GM12878 (cell line): Measurements from ENCODE around the gene RRAS. TPM values are rescaled to one million over a fixed set of nuclear protein-coding genes. Genes with fewer than 3 reads are reported as not detected.

ENCODE experiments used
- ATAC-seq: fragments of 200-7000 bp; cut with Tn5 transposase; 3 replicates; pipeline ENCODE4 v1.9.1; 2020; ENCODE audit warnings: mild to moderate bottlenecking, moderate library complexity
- BruUV-seq: library from RNA; stranded (reverse); fragments of 400-500 nt; replicated peaks from 2 replicates; lab custom pipeline; 2021; lab: Mats Ljungman, UMichigan
- CTCF ChIA-PET: fragments of 300-600 bp; sonication (Branson Sonifier 250); formaldehyde crosslinking; extraction: SDS; loops from one replicate; lab custom pipeline; 2021; ENCODE audit warnings: inconsistent platforms; lab: Yijun Ruan, JAX
- POLR2A ChIA-PET: fragments of 350-600 bp; formaldehyde crosslinking; extraction: SDS; loops from one replicate; lab custom pipeline; 2021; ENCODE audit warnings: inconsistent platforms; lab: Charles Lee
- RAD21 ChIA-PET: fragments of 300-600 bp; sonication (Branson Sonifier 250); formaldehyde crosslinking; loops from one replicate; lab custom pipeline; 2023; ENCODE audit warnings: antibody characterized with exemption; ENCODE audit not compliant: unreplicated experiment; lab: Charles Lee
- SMC1A ChIA-PET: fragments of 300-600 bp; sonication (Branson Sonifier 250); formaldehyde crosslinking; loops from one replicate; lab custom pipeline; 2023; ENCODE audit not compliant: unreplicated experiment, uncharacterized antibody; lab: Charles Lee
- DNase-seq: peaks from one replicate; pipeline ENCODE4 v3.0.0-alpha.2; 2011; ENCODE audit warnings: low read depth, low spot score
- FAIRE-seq: peaks from 3 replicates; lab custom pipeline; 2011; peaks lifted over from hg19 to GRCh38; lab: Jason Lieb, UNC
- H2AFZ ChIP-seq: 2 replicates; pipeline ENCODE4 v1.6.0; 2011; ENCODE audit warnings: low read depth, low read length, control low read depth; ENCODE audit not compliant: control insufficient read depth
- H3K27ac ChIP-seq: 2 replicates; pipeline ENCODE4 v1.5.1; 2011; ENCODE audit warnings: control low read depth; ENCODE audit not compliant: control insufficient read depth, insufficient read depth
- H3K27me3 ChIP-seq, 2 experiments: replicated peaks in 1 of 2; 2 replicates each; pipeline versions ENCODE4 v1.6.0 to v1.6.1; 2011; ENCODE audit warnings: low read length in 1 of 2; ENCODE audit not compliant: control insufficient read depth in 2 of 2, insufficient read depth in 2 of 2
- H3K36me3 ChIP-seq, 2 experiments: 2 replicates each; pipeline ENCODE4 v1.5.1; 2011; ENCODE audit warnings: low read length in 1 of 2; ENCODE audit not compliant: control insufficient read depth in 2 of 2, insufficient read depth in 2 of 2
- H3K4me1 ChIP-seq: 2 replicates; pipeline ENCODE4 v1.6.1; 2011; ENCODE audit warnings: mild to moderate bottlenecking, low read length, moderate library complexity, mixed read lengths; ENCODE audit not compliant: control insufficient read depth, insufficient read depth
- H3K4me2 ChIP-seq: 2 replicates; pipeline ENCODE4 v1.6.0; 2011; ENCODE audit warnings: control low read depth; ENCODE audit not compliant: control insufficient read depth, insufficient read depth
- H3K4me3 ChIP-seq: fragments of 200-600 bp; sonication (generic); 2 replicates; pipeline ENCODE4 v1.5.1; 2016
- H3K79me2 ChIP-seq: 2 replicates; pipeline ENCODE4 v1.6.0; 2011; ENCODE audit warnings: low read length; ENCODE audit not compliant: control insufficient read depth, insufficient read depth
- H3K9ac ChIP-seq: 2 replicates; pipeline ENCODE4 v1.8.0; 2011; ENCODE audit warnings: low read length, control low read depth, mixed read lengths; ENCODE audit not compliant: control insufficient read depth, insufficient read depth
- H3K9me3 ChIP-seq: replicated peaks from 3 replicates; pipeline ENCODE4 v1.5.1; 2011; ENCODE audit warnings: mild to moderate bottlenecking, low read length; ENCODE audit not compliant: control insufficient read depth, insufficient read depth
- H4K20me1 ChIP-seq: 2 replicates; pipeline ENCODE4 v1.6.0; 2011; ENCODE audit not compliant: control insufficient read depth, insufficient read depth
- CHD2 ChIP-seq: IDR thresholded peaks from 2 replicates; pipeline ENCODE4 v1.6.1; 2011; ENCODE audit warnings: low read depth, low read length, improper control_type of control experiment, borderline replicate concordance
- EZH2 ChIP-seq: IDR thresholded peaks from 2 replicates; pipeline ENCODE4 v1.6.1; 2012; ENCODE audit warnings: low read depth, mild to moderate bottlenecking, control low read depth, inconsistent platforms, low read length, borderline replicate concordance; ENCODE audit not compliant: control insufficient read depth
- LARP7 ChIP-seq: fragments of 450-650 bp; IDR thresholded peaks from 2 replicates; pipeline ENCODE4 v1.6.1; 2017; ENCODE audit warnings: mild to moderate bottlenecking
- MTA3 ChIP-seq: IDR thresholded peaks from 2 replicates; pipeline ENCODE4 v1.6.1; 2012; ENCODE audit warnings: low read length, inconsistent platforms, borderline replicate concordance
- MXI1 ChIP-seq: fragments of 150-350 bp; IDR thresholded peaks from 2 replicates; pipeline ENCODE4 v1.6.1; 2011; ENCODE audit warnings: low read depth, mild to moderate bottlenecking, inconsistent platforms, low read length, improper control_type of control experiment
- NRF1 ChIP-seq: conservative IDR thresholded peaks from 2 replicates; pipeline ENCODE4 v1.6.1; 2011; ENCODE audit warnings: mild to moderate bottlenecking, low read depth, low read length, improper control_type of control experiment
- RAD51 ChIP-seq: fragments of 450-650 bp; IDR thresholded peaks from 2 replicates; pipeline ENCODE4 v1.6.1; 2016; ENCODE audit warnings: moderate library complexity, mild to moderate bottlenecking, inconsistent platforms
- RCOR1 ChIP-seq: conservative IDR thresholded peaks from 2 replicates; pipeline ENCODE4 v1.6.1; 2012; ENCODE audit warnings: low read depth, low read length, improper control_type of control experiment
- SREBF2 ChIP-seq: IDR thresholded peaks from 2 replicates; pipeline ENCODE4 v1.6.1; 2012; ENCODE audit warnings: mild to moderate bottlenecking, low read length
- SUPT20H ChIP-seq: IDR thresholded peaks from 2 replicates; pipeline ENCODE4 v1.6.1; 2011; ENCODE audit warnings: low read depth, mild to moderate bottlenecking, low read length, moderate library complexity, borderline replicate concordance; ENCODE audit not compliant: control insufficient read depth
- SUZ12 ChIP-seq: fragments of 200-600 bp; sonication (generic); IDR thresholded peaks from one replicate; pipeline ENCODE4 v1.6.1; 2018; ENCODE audit warnings: antibody characterized with exemption, mild to moderate bottlenecking; ENCODE audit not compliant: unreplicated experiment
- TCF3 ChIP-seq: IDR thresholded peaks from 2 replicates; pipeline ENCODE4 v1.6.1; 2012; ENCODE audit warnings: low read depth, mild to moderate bottlenecking, low read length, borderline replicate concordance; ENCODE audit not compliant: insufficient read depth
- WRNIP1 ChIP-seq: IDR thresholded peaks from 2 replicates; pipeline ENCODE4 v1.6.1; 2011; ENCODE audit warnings: low read depth, low read length, improper control_type of control experiment, borderline replicate concordance
- WGBS: methylation state at CpG from one replicate; pipeline ENCODE4 v1.1.6; 2016; ENCODE audit warnings: low lambda C conversion rate; ENCODE audit not compliant: insufficient replicate concordance, insufficient coverage; ENCODE audit errors: missing lambda C conversion rate; 5-methylcytosine and 5-hydroxymethylcytosine counted together
- in situ Hi-C: fragments of 300-500 bp; cut with MboI; formaldehyde crosslinking; loops from 9 replicates; pipeline ENCODE4 v1.14.3; 2018; ENCODE audit warnings: mixed read lengths
- intact Hi-C: fragments of 100-400 bp; cut with micrococcal nuclease; formaldehyde crosslinking; loops from one replicate; pipeline ENCODE4 v1.14.2; 2022; ENCODE audit not compliant: unreplicated experiment
- polyA plus RNA-seq, 11 experiments: library from polyadenylated mRNA; depleted of rRNA in 4 of 11; unstranded in 6 of 11; stranded (reverse) in 5 of 11; fragments of >200 nt; fragmentation: Nextera tagmentation in 4 of 11; fragmentation: Illumina TruSeq in 1 of 11; extraction: Ambion mirVana in 4 of 11; extraction: Trizol in 1 of 11; gene quantifications; 1 replicate in 1 of 11; 2 replicates in 10 of 11; pipeline versions ENCODE4 v1.2.1 to v1.2.3, GENCODE V29; 2011 to 2016; ENCODE audit warnings: inconsistent platforms in 2 of 11, missing spikeins in 2 of 11, low read depth in 1 of 11
- total RNA-seq, 4 experiments: library from RNA; depleted of rRNA in 3 of 4; stranded (reverse); fragments of >200 nt in 3 of 4; fragmentation: Illumina TruSeq in 1 of 4; extraction: Trizol in 1 of 4; gene quantifications; 2 replicates each; pipeline versions ENCODE4 v1.2.1 to v1.2.3, GENCODE V29; 2013 to 2021
- TF ChIP-seq, protein P1 (sequence below): fragments of 450-650 bp; IDR thresholded peaks from 2 replicates; pipeline ENCODE4 v1.6.1; 2016; ENCODE audit warnings: mild to moderate bottlenecking, moderate library complexity, borderline replicate concordance
- TF ChIP-seq, protein P2 (sequence below): fragments of 450-650 bp; IDR thresholded peaks from 2 replicates; pipeline ENCODE4 v1.6.1; 2017; ENCODE audit warnings: low read depth, mild to moderate bottlenecking, moderate library complexity

The RRAS gene
- total and polyA plus RNA-seq, 10 of the 15 experiments (the other 5 are each of a cell fraction or from before 2014, with no cell fraction given), result 0.24 to 5.8 (median 1.8) TPM

DNA sequence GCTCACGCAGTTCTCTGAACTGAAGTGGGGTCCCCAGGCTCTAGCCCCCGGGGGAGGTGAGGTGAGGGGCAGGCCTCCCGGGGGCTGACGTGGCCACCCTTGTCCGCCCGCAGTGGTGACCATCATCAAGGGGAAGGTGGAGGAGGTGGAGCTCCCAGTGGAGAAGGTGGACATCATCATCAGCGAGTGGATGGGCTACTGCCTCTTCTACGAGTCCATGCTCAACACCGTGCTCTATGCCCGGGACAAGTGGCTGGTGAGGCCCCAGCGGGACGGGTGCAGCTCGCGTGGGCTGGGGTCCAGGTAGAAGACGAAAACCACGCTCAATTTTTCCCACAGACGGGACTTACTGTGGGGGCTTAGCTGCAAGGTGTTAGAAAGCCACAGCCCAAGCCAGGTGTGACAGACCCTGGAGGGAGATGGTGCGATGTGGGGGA lies 43.9 kb upstream of the RRAS start:
- ChIA-PET POLR2A (no interaction called here), SMC1A (no interaction called here), CTCF (interaction anchor here (0.5 to 2.0 kb wide), 7 partner anchors 9 to 309 kb away, joined by 3 to 6 read pairs (median 3); partner anchors contain the start of gene RRAS), RAD21 (no interaction called here)
- Histone ChIP-seq H3K79me2 (peaks cover 31% of the 10 kb centered on the region), H3K9ac (no peak overlapping the region), H3K27me3 (no peaks in the 10 kb centered on the region), H3K9me3 (no peaks in the 10 kb centered on the region), H4K20me1 (peaks cover 16% of the 10 kb centered on the region), H3K27ac (no peak overlapping the region), H2AFZ (no peak overlapping the region), H3K36me3 (peaks cover 24 to 44% of the 10 kb centered on the region in 2 experiments), H3K4me1 (peaks cover 12% of the 10 kb centered on the region), H3K4me3 (no peak overlapping the region), H3K4me2 (no peak overlapping the region)
- no peak for DNase-seq
- in situ Hi-C loops, result no loop called here
- intact Hi-C loops, result no loop called here
- WGBS, result 92% methylated on average over 18 of the region's 18 CpGs
- no peak for TF ChIP-seq RAD51
- TF ChIP-seq TCF3, result no peak
- TF ChIP-seq SUZ12, result no peak
- TF ChIP-seq MXI1, result no peak
- TF ChIP-seq CHD2, result no peak
- no peak for TF ChIP-seq RCOR1
- TF ChIP-seq SUPT20H, result no peak
- TF ChIP-seq NRF1, result no peak
- no peak for TF ChIP-seq WRNIP1
- TF ChIP-seq MTA3, result no peak
- no peak for TF ChIP-seq EZH2
- TF ChIP-seq SREBF2, result no peak
- TF ChIP-seq, protein P1, sequence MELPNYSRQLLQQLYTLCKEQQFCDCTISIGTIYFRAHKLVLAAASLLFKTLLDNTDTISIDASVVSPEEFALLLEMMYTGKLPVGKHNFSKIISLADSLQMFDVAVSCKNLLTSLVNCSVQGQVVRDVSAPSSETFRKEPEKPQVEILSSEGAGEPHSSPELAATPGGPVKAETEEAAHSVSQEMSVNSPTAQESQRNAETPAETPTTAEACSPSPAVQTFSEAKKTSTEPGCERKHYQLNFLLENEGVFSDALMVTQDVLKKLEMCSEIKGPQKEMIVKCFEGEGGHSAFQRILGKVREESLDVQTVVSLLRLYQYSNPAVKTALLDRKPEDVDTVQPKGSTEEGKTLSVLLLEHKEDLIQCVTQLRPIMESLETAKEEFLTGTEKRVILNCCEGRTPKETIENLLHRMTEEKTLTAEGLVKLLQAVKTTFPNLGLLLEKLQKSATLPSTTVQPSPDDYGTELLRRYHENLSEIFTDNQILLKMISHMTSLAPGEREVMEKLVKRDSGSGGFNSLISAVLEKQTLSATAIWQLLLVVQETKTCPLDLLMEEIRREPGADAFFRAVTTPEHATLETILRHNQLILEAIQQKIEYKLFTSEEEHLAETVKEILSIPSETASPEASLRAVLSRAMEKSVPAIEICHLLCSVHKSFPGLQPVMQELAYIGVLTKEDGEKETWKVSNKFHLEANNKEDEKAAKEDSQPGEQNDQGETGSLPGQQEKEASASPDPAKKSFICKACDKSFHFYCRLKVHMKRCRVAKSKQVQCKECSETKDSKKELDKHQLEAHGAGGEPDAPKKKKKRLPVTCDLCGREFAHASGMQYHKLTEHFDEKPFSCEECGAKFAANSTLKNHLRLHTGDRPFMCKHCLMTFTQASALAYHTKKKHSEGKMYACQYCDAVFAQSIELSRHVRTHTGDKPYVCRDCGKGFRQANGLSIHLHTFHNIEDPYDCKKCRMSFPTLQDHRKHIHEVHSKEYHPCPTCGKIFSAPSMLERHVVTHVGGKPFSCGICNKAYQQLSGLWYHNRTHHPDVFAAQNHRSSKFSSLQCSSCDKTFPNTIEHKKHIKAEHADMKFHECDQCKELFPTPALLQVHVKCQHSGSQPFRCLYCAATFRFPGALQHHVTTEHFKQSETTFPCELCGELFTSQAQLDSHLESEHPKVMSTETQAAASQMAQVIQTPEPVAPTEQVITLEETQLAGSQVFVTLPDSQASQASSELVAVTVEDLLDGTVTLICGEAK, result no peak
- TF ChIP-seq, protein P2, sequence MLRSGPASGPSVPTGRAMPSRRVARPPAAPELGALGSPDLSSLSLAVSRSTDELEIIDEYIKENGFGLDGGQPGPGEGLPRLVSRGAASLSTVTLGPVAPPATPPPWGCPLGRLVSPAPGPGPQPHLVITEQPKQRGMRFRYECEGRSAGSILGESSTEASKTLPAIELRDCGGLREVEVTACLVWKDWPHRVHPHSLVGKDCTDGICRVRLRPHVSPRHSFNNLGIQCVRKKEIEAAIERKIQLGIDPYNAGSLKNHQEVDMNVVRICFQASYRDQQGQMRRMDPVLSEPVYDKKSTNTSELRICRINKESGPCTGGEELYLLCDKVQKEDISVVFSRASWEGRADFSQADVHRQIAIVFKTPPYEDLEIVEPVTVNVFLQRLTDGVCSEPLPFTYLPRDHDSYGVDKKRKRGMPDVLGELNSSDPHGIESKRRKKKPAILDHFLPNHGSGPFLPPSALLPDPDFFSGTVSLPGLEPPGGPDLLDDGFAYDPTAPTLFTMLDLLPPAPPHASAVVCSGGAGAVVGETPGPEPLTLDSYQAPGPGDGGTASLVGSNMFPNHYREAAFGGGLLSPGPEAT, result no peak
- TF ChIP-seq LARP7, result no peak
- no peak for FAIRE-seq
- no TSS peak for BruUV-seq
- no peak for ATAC-seq
